Glutamatergic neuron (in vitro differentiated cells): ENCODE measurements around the gene ZNF526. TPM values are rescaled to one million over a fixed set of nuclear protein-coding genes. Genes with fewer than 3 reads are reported as not detected.

ENCODE experiments used
- DNase-seq: peaks from one replicate; pipeline ENCODE4 v3.0.0; 2022
- H3K27ac Mint-ChIP-seq: one replicate; pipeline ENCODE4 v1.8.0; 2020; ENCODE audit warnings: mild to moderate bottlenecking, mixed read lengths, inconsistent platforms; ENCODE audit not compliant: unreplicated experiment
- H3K27me3 Mint-ChIP-seq: one replicate; pipeline ENCODE4 v1.8.0; 2020; ENCODE audit warnings: mild to moderate bottlenecking, moderate library complexity, mixed read lengths, inconsistent platforms; ENCODE audit not compliant: unreplicated experiment
- H3K36me3 Mint-ChIP-seq: one replicate; pipeline ENCODE4 v1.8.0; 2020; ENCODE audit warnings: mild to moderate bottlenecking, mixed read lengths, inconsistent platforms; ENCODE audit not compliant: unreplicated experiment
- H3K4me1 Mint-ChIP-seq: one replicate; pipeline ENCODE4 v1.8.0; 2020; ENCODE audit warnings: mild to moderate bottlenecking, low read depth, mixed read lengths, inconsistent platforms; ENCODE audit not compliant: unreplicated experiment
- H3K4me3 Mint-ChIP-seq: one replicate; pipeline ENCODE4 v1.8.0; 2020; ENCODE audit warnings: mild to moderate bottlenecking, mixed read lengths, inconsistent platforms; ENCODE audit not compliant: unreplicated experiment
- H3K9me3 Mint-ChIP-seq: one replicate; pipeline ENCODE4 v1.8.0; 2020; ENCODE audit warnings: mild to moderate bottlenecking, moderate library complexity, mixed read lengths, inconsistent platforms; ENCODE audit not compliant: unreplicated experiment
- CTCF ChIP-seq: fragments of 200-600 bp; sonication (generic); IDR thresholded peaks from one replicate; pipeline ENCODE4 v1.5.0; 2021; ENCODE audit not compliant: partially characterized antibody, unreplicated experiment
- total RNA-seq: library from RNA; stranded (reverse); fragmentation: NEBNext Ultra II Directional; extraction: Animal tissue kit (Norgen Biotek cat#: 25700); gene quantifications from one replicate; pipeline ENCODE4 v1.2.1, GENCODE V29; 2021; ENCODE audit not compliant: unreplicated experiment

The ZNF526 gene
- total RNA-seq, 1 donor from 2014 or later: 12.0 TPM

GRCh38 chr19:42200116-42200715, 19.9 kb upstream of the ZNF526 start:
- H3K4me1 Mint-ChIP-seq: no peaks in the 10 kb centered on the region
- no peak for TF ChIP-seq CTCF
- no peak for DNase-seq
- no peak overlapping the region for H3K4me3 Mint-ChIP-seq
- H3K36me3 Mint-ChIP-seq: peaks cover 8% of the 10 kb centered on the region
- H3K27me3 Mint-ChIP-seq: peaks cover 9% of the 10 kb centered on the region
- peaks cover 7% of the 10 kb centered on the region for H3K9me3 Mint-ChIP-seq
- H3K27ac Mint-ChIP-seq: peak overlapping the region; percentile 18

- Mint-ChIP-seq H3K4me3 (no peak overlapping the region), H3K36me3 (peaks cover 8% of the 10 kb centered on the region), H3K27ac (no peak overlapping the region), H3K4me1 (no peaks in the 10 kb centered on the region), H3K27me3 (peaks cover 5% of the 10 kb centered on the region), H3K9me3 (peaks cover 7% of the 10 kb centered on the region)
- no peak for TF ChIP-seq CTCF
- no peak for DNase-seq
Measured at GRCh38 chr19:42201489-42202289, 18.4 kb upstream of the ZNF526 start.

GRCh38 chr19:42202290-42202880, 17.7 kb upstream of the ZNF526 start:
- H3K4me3 Mint-ChIP-seq: no peak overlapping the region
- H3K27me3 Mint-ChIP-seq: peaks cover 5% of the 10 kb centered on the region
- no peak for TF ChIP-seq CTCF
- H3K27ac Mint-ChIP-seq: no peak overlapping the region
- DNase-seq: no peak
- peaks cover 8% of the 10 kb centered on the region for H3K36me3 Mint-ChIP-seq
- no peaks in the 10 kb centered on the region for H3K4me1 Mint-ChIP-seq
- H3K9me3 Mint-ChIP-seq: peaks cover 7% of the 10 kb centered on the region

- Mint-ChIP-seq H3K27me3 (peaks cover 7% of the 10 kb centered on the region), H3K36me3 (peaks cover 12% of the 10 kb centered on the region), H3K4me1 (no peaks in the 10 kb centered on the region), H3K27ac (no peak overlapping the region), H3K9me3 (peaks cover 4% of the 10 kb centered on the region), H3K4me3 (no peak overlapping the region)
- TF ChIP-seq CTCF: no peak
- DNase-seq: no peak
Measured at GRCh38 chr19:42203700-42204099, 16.4 kb upstream of the ZNF526 start.

GRCh38 chr19:42204664-42205063, 15.4 kb upstream of the ZNF526 start:
- Mint-ChIP-seq H3K27ac (no peak overlapping the region), H3K9me3 (peaks cover 6% of the 10 kb centered on the region), H3K4me3 (no peak overlapping the region), H3K4me1 (no peaks in the 10 kb centered on the region), H3K36me3 (peaks cover 12% of the 10 kb centered on the region), H3K27me3 (peaks cover 7% of the 10 kb centered on the region)
- no peak for TF ChIP-seq CTCF
- no peak for DNase-seq
